Tibial nerve (tissue), 4 donors: ENCODE measurements around the gene SLC23A2.

ENCODE experiments used
- CTCF ChIP-seq, 5 experiments: fragments of 200-600 bp in 3 of 5; fragments of 450-650 bp in 2 of 5; sonication (generic) in 3 of 5; IDR thresholded peaks; one replicate each; pipeline ENCODE4 v1.5.1; 2016 to 2019; ENCODE audit warnings: antibody characterized with exemption in 5 of 5, mild to moderate bottlenecking in 3 of 5, moderate library complexity in 2 of 5
- EP300 ChIP-seq, 2 donors: sonication (generic); formaldehyde crosslinking; IDR thresholded peaks; one replicate each; pipeline ENCODE4 v1.6.1; 2017; ENCODE audit warnings: antibody characterized with exemption in 2 of 2, mild to moderate bottlenecking in 1 of 2
- POLR2A ChIP-seq, 2 donors: fragments of 450-650 bp; IDR thresholded peaks; one replicate each; pipeline ENCODE4 v1.6.1; 2017; ENCODE audit warnings: antibody characterized with exemption in 2 of 2, mild to moderate bottlenecking in 2 of 2, moderate library complexity in 2 of 2

GRCh38 chr20:4912380-4913142 lies 88.7 kb downstream of the SLC23A2 start:
- TF ChIP-seq CTCF (IDR thresholded peaks at IDR 0.05) (no peak), POLR2A (IDR thresholded peaks at IDR 0.05) (no peak), EP300 (IDR thresholded peaks at IDR 0.05) (no peak)
